Lung (tissue), 12 donors: ENCODE data around the gene NR2C2. TPM values are rescaled to one million over a fixed set of nuclear protein-coding genes. Genes with fewer than 3 reads are reported as not detected.

Source experiments
- ATAC-seq: fragments of 200-7000 bp; cut with Tn5 transposase; one replicate; pipeline ENCODE4 v1.9.1; 2020; ENCODE audit warnings: moderate number of reproducible peaks; ENCODE audit not compliant: insufficient read depth, low FRiP score
- DNase-seq, 3 donors: peaks; one replicate each; pipeline ENCODE4 v3.0.0-alpha.2; 2013 to 2017
- H3K27ac ChIP-seq, 2 donors: one replicate each; pipeline ENCODE4 v1.5.1; 2013; ENCODE audit warnings: mild to moderate bottlenecking in 2 of 2, moderate library complexity in 2 of 2, control low read depth in 1 of 2, inconsistent platforms in 1 of 2, low read depth in 1 of 2, low read length in 1 of 2
- H3K27me3 ChIP-seq, 3 donors: one replicate each; pipeline ENCODE4 v1.5.1; 2013; ENCODE audit warnings: low read length in 2 of 3; ENCODE audit not compliant: control insufficient read depth in 3 of 3, insufficient read depth in 3 of 3
- H3K36me3 ChIP-seq, 4 donors: one replicate each; pipeline ENCODE4 v1.5.1; 2013; ENCODE audit warnings: low read length in 4 of 4, mild to moderate bottlenecking in 1 of 4, moderate library complexity in 1 of 4; ENCODE audit not compliant: control insufficient read depth in 4 of 4, insufficient read depth in 4 of 4
- H3K4me1 ChIP-seq, 5 donors: one replicate each; pipeline ENCODE4 v1.5.1; 2013; ENCODE audit warnings: low read length in 5 of 5, mild to moderate bottlenecking in 2 of 5, moderate library complexity in 1 of 5; ENCODE audit not compliant: control insufficient read depth in 5 of 5, insufficient read depth in 5 of 5
- H3K4me3 ChIP-seq: one replicate; pipeline ENCODE4 v1.5.1; 2013; ENCODE audit warnings: mild to moderate bottlenecking, control low read depth, moderate library complexity
- H3K9ac ChIP-seq, 2 donors: one replicate each; pipeline ENCODE4 v1.5.1; 2013; ENCODE audit warnings: low read length in 2 of 2, control low read depth in 1 of 2; ENCODE audit not compliant: insufficient read depth in 1 of 2
- H3K9me3 ChIP-seq, 4 donors: one replicate each; pipeline ENCODE4 v1.5.1; 2013; ENCODE audit warnings: low read length in 3 of 4, mild to moderate bottlenecking in 1 of 4, moderate library complexity in 1 of 4; ENCODE audit not compliant: control insufficient read depth in 4 of 4, insufficient read depth in 3 of 4
- WGBS, 2 donors: extraction: QIAGEN DNeasy Blood & Tissue Kit; methylation state at CpG; one replicate each; pipeline ENCODE4 v1.1.7; 2013; 5-methylcytosine and 5-hydroxymethylcytosine counted together
- polyA plus RNA-seq, 2 donors: library from polyadenylated mRNA; stranded (reverse); fragments of 200-250 nt; gene quantifications; one replicate each; pipeline ENCODE4 v1.2.1, GENCODE V29; 2013
- total RNA-seq, 2 donors: library from RNA; depleted of rRNA in 1 of 2; stranded (reverse); fragments of >200 nt in 1 of 2; gene quantifications; one replicate each; pipeline ENCODE4 v1.2.1, GENCODE V29; 2014 to 2021
- TF ChIP-seq, protein P1 (sequence below): IDR thresholded peaks from 2 replicates; pipeline ENCODE4 v1.5.1; 2012; ENCODE audit warnings: mild to moderate bottlenecking; ENCODE audit errors: control extremely low read depth, extremely low read depth
- donor health status: control.
- donor health status: control.
- donor health status: Bipolar disorder and iron deficiency.
- donor health status: healthy.
- donor health status: DM: yes; HTN: yes; CAD: no.

The NR2C2 gene
- total and polyA plus RNA-seq, 4 donors, result 9.2 to 71.0 (median 24.8) TPM

DNA sequence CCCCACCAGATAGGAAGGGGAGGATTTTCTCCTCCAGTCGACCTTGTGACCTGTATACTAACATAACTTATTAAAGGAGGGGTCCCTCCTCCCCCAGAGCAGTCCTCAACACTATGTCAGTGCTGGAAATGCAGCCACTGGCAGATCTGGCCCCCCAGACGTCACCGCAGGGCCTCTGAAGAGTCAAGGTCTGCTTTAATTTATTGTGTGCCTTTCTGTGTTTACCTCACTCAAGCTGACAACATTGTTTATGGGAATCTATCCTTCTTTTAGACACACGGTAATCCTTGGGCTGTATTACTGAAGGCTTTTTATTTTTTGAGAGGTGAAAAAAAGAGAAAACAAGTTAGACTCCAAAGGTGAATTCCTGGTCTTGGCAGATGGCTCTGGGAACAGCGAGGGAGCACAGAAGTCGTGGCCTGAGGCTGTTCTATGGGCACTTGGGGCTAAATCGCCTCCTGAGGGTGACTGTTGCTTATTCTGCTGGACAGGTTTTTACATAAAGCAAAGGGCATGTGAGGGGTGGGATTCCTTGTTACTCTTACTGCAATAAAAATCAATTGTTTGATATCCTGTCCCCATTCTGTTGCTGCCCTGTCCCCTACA is 13.5 kb upstream of the NR2C2 start:
- no peak overlapping the region for H3K27ac ChIP-seq
- no peak overlapping the region for H3K9ac ChIP-seq
- TF ChIP-seq, protein P1, sequence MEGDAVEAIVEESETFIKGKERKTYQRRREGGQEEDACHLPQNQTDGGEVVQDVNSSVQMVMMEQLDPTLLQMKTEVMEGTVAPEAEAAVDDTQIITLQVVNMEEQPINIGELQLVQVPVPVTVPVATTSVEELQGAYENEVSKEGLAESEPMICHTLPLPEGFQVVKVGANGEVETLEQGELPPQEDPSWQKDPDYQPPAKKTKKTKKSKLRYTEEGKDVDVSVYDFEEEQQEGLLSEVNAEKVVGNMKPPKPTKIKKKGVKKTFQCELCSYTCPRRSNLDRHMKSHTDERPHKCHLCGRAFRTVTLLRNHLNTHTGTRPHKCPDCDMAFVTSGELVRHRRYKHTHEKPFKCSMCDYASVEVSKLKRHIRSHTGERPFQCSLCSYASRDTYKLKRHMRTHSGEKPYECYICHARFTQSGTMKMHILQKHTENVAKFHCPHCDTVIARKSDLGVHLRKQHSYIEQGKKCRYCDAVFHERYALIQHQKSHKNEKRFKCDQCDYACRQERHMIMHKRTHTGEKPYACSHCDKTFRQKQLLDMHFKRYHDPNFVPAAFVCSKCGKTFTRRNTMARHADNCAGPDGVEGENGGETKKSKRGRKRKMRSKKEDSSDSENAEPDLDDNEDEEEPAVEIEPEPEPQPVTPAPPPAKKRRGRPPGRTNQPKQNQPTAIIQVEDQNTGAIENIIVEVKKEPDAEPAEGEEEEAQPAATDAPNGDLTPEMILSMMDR, result no peak
- ATAC-seq (no peak), DNase-seq (no peak)
- no peaks in the 10 kb centered on the region for H3K27me3 ChIP-seq
- H3K36me3 ChIP-seq, result peaks cover 0 to 22% (median 7%) of the 10 kb centered on the region in 4 donors
- H3K4me3 ChIP-seq, result no peak overlapping the region
- H3K4me1 ChIP-seq, result no peaks in the 10 kb centered on the region
- H3K9me3 ChIP-seq, result no peaks in the 10 kb centered on the region
- 76 to 87% methylated on average over 7 of the region's 7 CpGs for WGBS, 2 donors

DNA sequence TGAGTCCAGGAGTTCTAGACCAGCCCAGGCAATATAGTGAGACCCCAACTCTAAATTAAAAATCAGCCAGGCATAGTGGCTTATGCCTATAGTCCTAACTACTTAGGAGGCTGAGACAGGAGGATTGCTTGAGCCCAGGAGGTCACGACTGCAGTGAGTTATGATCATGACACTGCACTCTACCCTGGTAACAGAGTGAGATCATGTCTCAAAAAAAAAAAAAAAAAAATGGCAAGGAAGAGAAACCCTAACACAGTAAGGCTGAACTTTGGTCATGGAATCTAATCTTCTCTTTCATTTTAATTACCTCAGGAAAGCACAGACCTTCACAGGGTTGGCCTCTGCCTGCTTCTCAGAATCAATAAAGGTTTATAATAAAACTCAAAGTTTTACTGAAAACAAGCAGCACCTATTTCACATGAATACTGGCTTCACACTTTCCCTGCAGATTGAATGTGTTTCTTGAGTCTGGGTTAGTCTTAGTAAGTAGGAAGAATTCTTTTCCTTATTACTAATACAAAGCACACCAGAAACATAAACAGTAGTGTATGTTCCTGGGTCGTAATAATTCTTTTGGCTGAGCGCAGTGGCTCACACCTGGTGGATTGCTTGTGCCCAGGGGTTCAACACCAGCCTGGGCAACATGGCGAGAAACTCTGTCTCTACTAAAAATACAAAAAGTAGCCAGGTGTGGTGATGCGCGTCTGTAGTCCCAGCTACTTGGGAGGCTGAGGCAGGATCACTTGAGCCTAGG is 11.6 kb upstream of the NR2C2 start:
- H3K9ac ChIP-seq, result no peak overlapping the region
- DNase-seq (no peak), ATAC-seq (no peak)
- no peaks in the 10 kb centered on the region for H3K27me3 ChIP-seq
- no peaks in the 10 kb centered on the region for H3K9me3 ChIP-seq
- no peak overlapping the region for H3K4me3 ChIP-seq
- H3K36me3 ChIP-seq, result peaks cover 0 to 18% (median 5%) of the 10 kb centered on the region in 4 donors
- TF ChIP-seq, protein P1, result no peak
- H3K27ac ChIP-seq, result no peak overlapping the region
- H3K4me1 ChIP-seq, result no peaks in the 10 kb centered on the region
- WGBS, 2 donors, result 92 to 95% methylated on average over 6 of the region's 6 CpGs

- Histone ChIP-seq H3K27me3 (no peaks in the 10 kb centered on the region), H3K4me1 (peaks cover 0 to 4% (median 0%) of the 10 kb centered on the region in 5 donors), H3K36me3 (peaks cover 0 to 9% (median 2%) of the 10 kb centered on the region in 4 donors), H3K4me3 (no peak overlapping the region), H3K9me3 (no peaks in the 10 kb centered on the region), H3K27ac (no peak overlapping the region), H3K9ac (no peak overlapping the region)
- no peak for ATAC-seq
- DNase-seq, result no peak
- WGBS, 2 donors, result 42 to 69% methylated on average over 4 of the region's 4 CpGs
- TF ChIP-seq, protein P1, result no peak
These were observed 8.4 kb upstream of the NR2C2 start for GRCh38 chr3:14938954-14939353.
